ENCODE measurements around the gene GPR61. TPM values are rescaled to one million over a fixed set of nuclear protein-coding genes. Genes with fewer than 3 reads are reported as not detected.

Gene GPR61
- total RNA-seq, 1 experiment from 2014 or later: not detected

DNA sequence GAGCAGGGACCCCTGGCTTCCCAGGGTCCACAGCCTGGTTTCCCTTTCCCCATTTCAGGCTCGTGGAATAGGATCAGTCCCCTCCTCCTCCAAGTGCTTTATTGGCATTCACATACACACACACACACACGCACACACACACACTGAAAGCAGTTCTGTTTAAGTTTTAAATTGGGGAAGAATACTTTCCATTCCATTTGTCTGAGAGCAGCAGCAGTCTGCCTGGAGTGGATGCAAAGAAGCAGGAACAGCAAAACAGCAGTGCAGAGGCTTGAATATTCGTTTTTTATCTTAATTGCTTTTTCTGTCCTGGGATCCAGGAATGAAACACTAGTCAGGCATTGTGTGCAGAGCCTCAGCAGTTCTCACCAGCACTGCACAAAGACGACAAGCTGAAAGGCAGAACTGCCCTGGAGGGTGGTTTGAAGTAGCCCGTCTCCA, 38.7 kb upstream of the GPR61 start:
- Histone ChIP-seq H3K27me3 (ENCODE audit: insufficient read depth, low read depth) (no peaks in the 10 kb centered on the region), H3K9me3 (ENCODE audit: insufficient read depth, low read depth) (no peaks in the 10 kb centered on the region), H3F3A (ENCODE audit: insufficient read depth, low read depth) (peaks cover 28% of the 10 kb centered on the region; the same call in 1 of the 2 replicates), H3K4me2 (no peak overlapping the region), H3K79me2 (ENCODE audit: low read depth) (peaks cover 6% of the 10 kb centered on the region; the same call in 1 of the 2 replicates), H3K4me3 (no peak overlapping the region), H3K4me1 (replicated peaks; ENCODE audit: insufficient read depth) (peaks cover 13% of the 10 kb centered on the region), H3K36me3 (ENCODE audit: low read depth) (peaks cover 4% of the 10 kb centered on the region), H3K9me2 (ENCODE audit: insufficient read depth) (no peaks in the 10 kb centered on the region), H2AFZ (no peak overlapping the region), H3K27ac (no peak overlapping the region), H4K20me1 (ENCODE audit: insufficient read depth) (peaks cover 6% of the 10 kb centered on the region)
- TF ChIP-seq, protein P1, sequence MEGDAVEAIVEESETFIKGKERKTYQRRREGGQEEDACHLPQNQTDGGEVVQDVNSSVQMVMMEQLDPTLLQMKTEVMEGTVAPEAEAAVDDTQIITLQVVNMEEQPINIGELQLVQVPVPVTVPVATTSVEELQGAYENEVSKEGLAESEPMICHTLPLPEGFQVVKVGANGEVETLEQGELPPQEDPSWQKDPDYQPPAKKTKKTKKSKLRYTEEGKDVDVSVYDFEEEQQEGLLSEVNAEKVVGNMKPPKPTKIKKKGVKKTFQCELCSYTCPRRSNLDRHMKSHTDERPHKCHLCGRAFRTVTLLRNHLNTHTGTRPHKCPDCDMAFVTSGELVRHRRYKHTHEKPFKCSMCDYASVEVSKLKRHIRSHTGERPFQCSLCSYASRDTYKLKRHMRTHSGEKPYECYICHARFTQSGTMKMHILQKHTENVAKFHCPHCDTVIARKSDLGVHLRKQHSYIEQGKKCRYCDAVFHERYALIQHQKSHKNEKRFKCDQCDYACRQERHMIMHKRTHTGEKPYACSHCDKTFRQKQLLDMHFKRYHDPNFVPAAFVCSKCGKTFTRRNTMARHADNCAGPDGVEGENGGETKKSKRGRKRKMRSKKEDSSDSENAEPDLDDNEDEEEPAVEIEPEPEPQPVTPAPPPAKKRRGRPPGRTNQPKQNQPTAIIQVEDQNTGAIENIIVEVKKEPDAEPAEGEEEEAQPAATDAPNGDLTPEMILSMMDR (conservative IDR thresholded peaks at IDR 0.05): no peak
- no peak for TF ChIP-seq EZH2 (IDR thresholded peaks at IDR 0.05; ENCODE audit: low read depth)
- no TSS peak for BruUV-seq (replicated peaks)
- CTCF ChIA-PET: no interaction called here
- DNase-seq: no peak
- intact Hi-C loops (cut with micrococcal nuclease; ENCODE audit: unreplicated experiment): no loop called here
- POLR2A ChIA-PET (ENCODE audit: unreplicated experiment): no interaction called here

DNA sequence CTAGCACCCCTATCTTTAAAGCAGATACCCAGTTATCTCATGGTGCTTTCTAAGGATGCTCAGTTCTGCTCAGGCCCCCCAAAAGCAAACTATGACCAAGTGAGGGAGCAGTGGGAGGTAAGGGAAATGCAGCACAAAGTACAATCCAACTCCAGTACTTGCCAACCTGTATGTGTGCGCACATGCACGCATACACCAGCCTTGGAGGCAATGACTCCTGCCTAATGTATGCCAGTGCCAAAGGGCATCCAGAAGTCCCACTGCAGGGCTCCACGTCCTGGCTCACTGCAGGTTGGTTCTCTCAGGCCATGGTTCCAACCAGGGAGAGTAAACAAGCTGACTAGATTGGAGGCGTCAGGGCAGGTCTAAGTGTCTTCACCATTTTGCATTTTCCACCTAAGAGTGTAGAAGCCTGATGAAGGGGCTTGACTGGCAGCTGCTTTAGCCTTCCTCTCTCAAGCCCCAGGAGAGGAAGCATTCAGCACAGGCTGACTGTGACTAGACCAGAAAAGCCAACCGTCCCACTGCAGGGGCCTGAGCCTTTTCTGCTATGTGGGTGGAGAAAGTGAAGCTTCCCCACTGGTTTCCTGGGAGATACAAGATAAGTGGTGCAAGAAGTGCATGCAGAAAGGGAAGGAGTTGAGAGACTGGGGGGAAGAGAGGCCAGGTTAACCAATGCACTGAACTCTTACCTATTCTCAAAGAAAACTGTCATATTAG, 37.9 kb upstream of the GPR61 start:
- Histone ChIP-seq H3K27me3 (ENCODE audit: insufficient read depth, low read depth) (no peaks in the 10 kb centered on the region), H3K79me2 (ENCODE audit: low read depth) (peaks cover 3% of the 10 kb centered on the region; the same call in 1 of the 2 replicates), H3K4me2 (no peak overlapping the region), H3K9me2 (ENCODE audit: insufficient read depth) (no peaks in the 10 kb centered on the region), H4K20me1 (ENCODE audit: insufficient read depth) (peaks cover 6% of the 10 kb centered on the region), H3K27ac (no peak overlapping the region), H2AFZ (no peak overlapping the region), H3K4me1 (replicated peaks; ENCODE audit: insufficient read depth) (peaks cover 13% of the 10 kb centered on the region), H3K9me3 (ENCODE audit: insufficient read depth, low read depth) (no peaks in the 10 kb centered on the region), H3K36me3 (ENCODE audit: low read depth) (no peaks in the 10 kb centered on the region; the same call in none of the 2 replicates), H3F3A (ENCODE audit: insufficient read depth, low read depth) (peaks cover 28% of the 10 kb centered on the region; the same call in 1 of the 2 replicates), H3K4me3 (no peak overlapping the region)
- no peak for DNase-seq
- TF ChIP-seq, protein P1 (conservative IDR thresholded peaks at IDR 0.05): no peak
- TF ChIP-seq EZH2 (IDR thresholded peaks at IDR 0.05; ENCODE audit: low read depth): no peak
- BruUV-seq (replicated peaks): no TSS peak
- ChIA-PET POLR2A (ENCODE audit: unreplicated experiment) (no interaction called here), CTCF (no interaction called here)
- intact Hi-C loops (cut with micrococcal nuclease; ENCODE audit: unreplicated experiment): no loop called here

DNA sequence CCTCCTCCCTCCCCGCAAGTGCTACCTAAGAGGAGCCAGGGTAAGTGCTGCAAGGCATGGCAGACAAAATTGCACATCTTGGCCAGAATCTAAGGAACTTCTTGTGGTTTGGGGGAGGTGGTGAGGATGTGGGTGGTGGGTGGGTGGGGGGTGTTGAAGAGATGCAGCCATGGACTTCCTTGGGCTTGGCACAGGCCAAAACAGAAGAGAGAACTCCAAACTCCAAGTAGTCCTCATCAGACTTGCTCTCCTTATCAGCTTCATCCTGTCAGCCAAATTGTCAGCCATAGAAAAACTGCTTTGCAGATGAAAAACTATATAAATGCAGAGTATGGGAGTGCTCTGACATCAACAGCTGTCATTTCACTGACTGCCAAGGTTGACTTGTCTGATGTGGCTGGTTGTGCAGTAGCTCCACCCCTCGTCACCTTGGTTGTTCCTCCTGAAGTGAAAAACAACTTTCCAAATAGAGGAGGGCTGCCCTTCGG, 37.3 kb upstream of the GPR61 start:
- TF ChIP-seq, protein P1 (conservative IDR thresholded peaks at IDR 0.05): no peak
- no peak overlapping the region for H3K27ac ChIP-seq
- H3K27me3 ChIP-seq (ENCODE audit: insufficient read depth, low read depth): no peaks in the 10 kb centered on the region
- H3K79me2 ChIP-seq (ENCODE audit: low read depth): no peaks in the 10 kb centered on the region; the same call in 1 of the 2 replicates
- no peak overlapping the region for H2AFZ ChIP-seq
- no peaks in the 10 kb centered on the region for H3K9me2 ChIP-seq (ENCODE audit: insufficient read depth)
- H3K9me3 ChIP-seq (ENCODE audit: insufficient read depth, low read depth): no peaks in the 10 kb centered on the region
- no peaks in the 10 kb centered on the region; the same call in 1 of the 2 replicates for H3K36me3 ChIP-seq (ENCODE audit: low read depth)
- H3K4me2 ChIP-seq: no peak overlapping the region
- ChIA-PET POLR2A (ENCODE audit: unreplicated experiment) (interaction anchor here (0.6 kb wide), 1 partner anchor 964 kb away, joined by 4 read pairs; no protein-coding TSS in a partner anchor), CTCF (no interaction called here)
- H4K20me1 ChIP-seq (ENCODE audit: insufficient read depth): peaks cover 6% of the 10 kb centered on the region; the same call in 1 of the 2 replicates
- no peak overlapping the region for H3K4me3 ChIP-seq
- DNase-seq: no peak
- BruUV-seq (replicated peaks): no TSS peak
- H3F3A ChIP-seq (ENCODE audit: insufficient read depth, low read depth): peaks cover 28% of the 10 kb centered on the region; the same call in 1 of the 2 replicates
- intact Hi-C loops (cut with micrococcal nuclease; ENCODE audit: unreplicated experiment): no loop called here
- peaks cover 13% of the 10 kb centered on the region for H3K4me1 ChIP-seq (replicated peaks; ENCODE audit: insufficient read depth)
